Muscle of arm (tissue), 12 donors: ENCODE measurements around the gene CIAO3. TPM values are rescaled to one million over a fixed set of nuclear protein-coding genes. Genes with fewer than 3 reads are reported as not detected.
"Not testable (repeated sequence)": the region's sequence is repeated elsewhere in the genome, so short reads cannot be mapped to it uniquely, and the experiment has no call there.

Source experiments
- DNase-seq: peaks from one replicate; pipeline ENCODE4 v3.0.0-alpha.2; 2013
- polyA plus RNA-seq, 12 donors: library from polyadenylated mRNA; unstranded; fragments of 120-200 nt; gene quantifications; one replicate each; pipeline ENCODE4 v1.2.1, GENCODE V29; 2013; ENCODE audit not compliant: insufficient read length in 12 of 12

CIAO3 gene
- polyA plus RNA-seq, 12 donors: 7.5 to 16.7 (median 15.7) TPM; not detected in 1

DNA sequence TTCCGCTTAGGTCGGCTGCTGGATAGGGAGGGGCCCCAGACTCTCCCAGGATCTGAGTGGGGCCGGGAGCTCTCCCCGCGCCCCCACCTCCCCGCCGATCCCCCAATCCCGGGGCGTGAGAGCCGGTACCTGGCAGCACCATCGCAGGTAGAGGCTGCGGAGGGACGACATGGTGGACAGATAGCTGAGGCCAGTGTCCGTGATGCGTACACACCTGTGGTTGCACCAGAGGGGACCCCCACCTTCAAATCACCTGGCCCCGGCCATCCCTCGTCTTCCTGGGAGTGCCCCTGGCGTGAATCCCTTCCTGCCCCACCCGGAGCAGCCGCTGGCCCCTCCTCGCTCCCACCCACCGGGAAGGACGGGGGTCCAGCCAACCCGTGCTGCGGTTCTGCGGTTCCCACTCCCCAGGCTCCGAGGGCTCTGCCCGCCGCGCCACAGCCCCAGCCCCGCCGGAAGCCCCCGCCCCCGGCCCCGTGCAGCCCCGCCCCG lies 45.9 kb downstream of the CIAO3 start:
- no peak for DNase-seq

DNA sequence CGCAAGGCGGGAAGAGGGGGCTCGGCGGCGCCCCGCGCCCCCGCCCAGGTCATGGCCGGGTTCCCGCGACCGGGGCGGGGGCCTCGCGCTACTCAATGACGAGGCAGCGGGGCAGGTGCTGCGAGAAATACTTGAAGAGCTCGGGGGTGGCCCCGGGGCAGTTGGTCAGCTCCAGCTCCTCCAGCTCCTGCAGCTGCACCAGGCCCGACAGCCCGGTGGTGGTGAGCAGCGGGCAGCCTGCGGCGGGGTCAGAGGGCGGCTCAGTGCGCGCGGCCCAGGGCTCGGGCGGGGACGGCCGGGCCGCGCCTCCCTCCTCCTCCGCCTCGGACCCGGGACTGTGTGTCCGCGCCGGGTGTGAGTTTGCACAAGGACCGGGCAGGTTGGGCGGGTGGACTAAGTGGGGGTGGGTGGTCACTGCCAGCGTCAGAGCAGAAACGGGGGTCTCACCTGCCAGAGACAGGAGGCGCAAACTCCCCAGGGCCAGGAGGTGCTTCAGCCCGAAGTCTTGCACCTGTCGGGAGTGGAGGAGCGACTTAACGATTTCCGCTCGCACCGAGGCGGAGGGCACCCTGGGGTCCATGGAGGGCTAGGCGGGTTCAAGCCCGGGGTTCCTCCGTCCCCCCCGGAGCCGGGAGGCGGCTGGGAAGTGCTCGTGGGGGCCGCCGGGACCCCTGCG lies 46.5 kb downstream of the CIAO3 start:
- DNase-seq: no peak

DNA sequence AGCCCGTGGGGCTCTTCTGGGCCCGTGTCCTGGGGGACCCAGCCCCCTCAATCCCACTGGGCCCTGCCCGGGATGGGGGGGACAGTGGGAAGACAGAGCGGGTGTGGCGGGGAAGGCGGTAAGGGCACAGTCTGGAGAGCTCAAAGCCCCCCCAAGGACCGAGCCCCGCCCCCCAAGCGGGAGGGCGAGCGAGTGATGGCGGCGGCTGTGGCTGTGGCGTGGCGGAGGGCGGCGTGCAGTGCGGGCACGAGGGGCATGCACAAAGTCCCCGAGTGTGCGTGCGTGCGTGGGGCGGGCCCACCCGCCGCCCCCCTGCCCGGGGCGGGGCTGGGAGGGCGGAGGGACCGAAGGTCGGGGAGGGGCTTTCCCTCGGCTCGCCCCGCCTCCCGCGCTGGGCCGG lies 47.0 kb downstream of the CIAO3 start:
- DNase-seq: no peak

DNA sequence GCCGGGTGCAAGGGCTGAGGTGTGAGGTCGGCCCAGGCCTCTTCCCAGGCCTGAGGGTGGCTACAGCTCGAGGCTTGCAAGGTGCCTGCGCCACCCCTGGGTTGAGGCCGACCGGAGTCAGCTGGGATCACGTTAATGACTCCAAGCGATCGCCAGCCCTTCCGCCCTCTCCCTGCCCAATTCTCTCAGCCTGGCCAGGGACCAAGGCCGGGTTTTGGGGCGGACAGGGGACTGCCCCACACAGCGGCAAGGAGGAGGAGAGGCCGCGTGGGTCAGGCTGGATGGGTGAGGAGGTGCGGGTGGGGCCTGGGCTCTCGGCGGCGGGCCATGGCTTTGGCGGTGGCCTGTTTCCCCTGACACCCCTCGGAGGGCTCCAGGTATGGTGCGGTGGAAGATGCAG lies 47.4 kb downstream of the CIAO3 start:
- no peak for DNase-seq

DNA sequence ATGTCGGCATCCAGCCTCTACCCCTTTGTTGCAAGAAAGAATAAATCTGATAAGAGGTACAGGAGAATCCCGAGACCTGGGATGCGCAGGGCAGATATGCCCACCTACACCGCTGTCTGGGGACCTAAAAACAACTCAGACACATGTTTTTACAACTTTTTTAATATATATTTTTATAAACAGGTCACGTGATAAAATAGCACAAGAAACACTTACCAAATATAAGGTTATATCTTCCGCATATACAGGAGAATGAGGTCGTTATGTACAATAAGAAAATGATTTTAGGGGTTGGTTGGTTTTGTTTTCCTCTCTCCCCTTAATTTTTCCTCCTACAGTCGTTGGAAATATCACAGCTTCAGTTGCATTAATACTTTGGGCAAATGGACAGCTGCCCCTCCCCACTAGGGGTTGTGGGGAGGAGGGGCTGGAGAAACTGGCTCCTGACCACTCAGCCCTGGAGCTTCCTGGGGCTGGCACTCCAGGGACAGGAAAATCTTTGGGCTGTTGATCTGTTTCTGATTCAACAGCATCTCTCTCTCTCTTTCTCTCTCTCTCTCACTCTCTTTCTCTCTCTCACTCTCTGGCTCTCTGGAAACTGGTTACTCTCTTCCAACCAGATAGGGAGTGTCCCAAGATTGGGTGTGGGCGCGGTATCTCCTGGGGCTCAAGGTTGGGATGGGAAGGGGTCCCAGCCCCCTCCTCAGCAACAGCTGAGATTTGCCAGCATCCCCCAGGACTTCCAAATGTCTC lies 48.3 kb downstream of the CIAO3 start:
- no peak for DNase-seq

DNA sequence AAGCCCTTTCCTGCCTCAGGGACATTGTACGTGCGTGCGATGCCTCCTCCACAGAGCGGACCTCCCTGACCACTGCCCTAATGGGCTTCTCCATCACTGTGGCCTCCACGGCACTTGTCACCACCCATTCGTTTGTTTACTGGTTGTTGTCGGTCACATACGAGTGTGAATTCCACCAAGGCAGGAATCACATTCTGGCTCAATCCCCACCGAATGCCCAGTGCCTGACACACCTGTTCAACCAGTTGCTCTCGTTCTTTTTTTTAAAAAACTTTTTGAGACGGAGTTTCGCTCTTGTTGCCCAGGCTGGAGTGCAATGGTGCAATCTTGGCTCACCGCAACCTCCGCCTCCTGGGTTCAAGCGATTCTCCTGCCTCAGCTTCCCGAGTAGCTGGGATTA lies 49.6 kb downstream of the CIAO3 start:
- not testable (repeated sequence) for DNase-seq

DNA sequence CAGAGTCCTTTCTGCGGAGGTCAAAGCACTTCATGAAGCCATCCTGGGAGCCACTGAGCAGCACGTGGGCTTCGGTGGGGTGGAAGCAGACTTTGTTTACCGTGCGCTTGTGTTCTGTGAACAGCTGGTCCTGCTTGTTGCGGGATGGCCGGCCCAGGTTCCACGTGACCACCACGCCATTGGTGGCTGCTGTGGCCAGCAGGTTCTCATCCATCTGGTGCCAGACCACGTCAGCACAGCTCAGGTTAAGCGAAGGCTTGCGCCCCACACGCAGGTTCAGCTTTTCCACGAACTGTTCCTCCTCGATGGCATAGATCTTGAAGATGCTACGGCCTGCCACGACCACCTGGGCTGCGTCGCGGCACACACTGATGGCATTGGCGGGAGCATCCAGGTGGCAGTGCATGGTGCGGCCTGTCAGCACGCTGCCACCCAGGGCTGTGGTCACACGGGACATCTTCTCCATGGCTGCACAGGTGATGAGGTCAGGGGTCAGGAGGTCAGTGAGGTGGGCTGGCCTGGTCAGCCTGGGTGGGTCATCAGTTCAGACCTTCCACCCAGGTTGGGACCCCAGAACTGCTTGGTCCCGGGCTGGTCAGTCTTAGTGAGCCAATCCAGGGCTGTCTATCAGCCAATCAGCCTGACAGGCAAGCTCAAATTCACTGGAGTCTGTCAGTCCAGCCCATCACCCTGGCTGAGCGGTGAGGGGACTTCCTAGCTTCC lies 51.5 kb downstream of the CIAO3 start:
- DNase-seq: no peak

DNA sequence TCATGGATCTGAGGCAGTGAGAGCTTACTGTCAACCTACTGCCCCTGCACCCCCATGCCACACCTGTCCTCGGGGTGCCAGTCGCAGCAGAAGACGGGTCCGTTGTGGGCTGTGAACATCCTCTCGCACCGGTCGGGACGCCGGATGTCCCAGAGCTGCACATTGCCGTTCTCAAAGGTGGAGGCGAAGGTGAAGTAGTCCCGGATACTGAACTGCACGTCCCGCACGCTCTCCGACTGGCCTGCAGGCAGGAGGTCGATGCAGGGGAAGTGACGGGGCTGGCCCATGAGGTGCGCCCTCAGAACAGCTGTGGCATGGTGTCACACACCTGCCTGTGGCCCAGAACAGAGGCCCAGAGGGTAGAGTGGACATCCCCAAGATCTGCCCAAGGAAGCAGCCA lies 53.3 kb downstream of the CIAO3 start:
- DNase-seq: no peak

DNA sequence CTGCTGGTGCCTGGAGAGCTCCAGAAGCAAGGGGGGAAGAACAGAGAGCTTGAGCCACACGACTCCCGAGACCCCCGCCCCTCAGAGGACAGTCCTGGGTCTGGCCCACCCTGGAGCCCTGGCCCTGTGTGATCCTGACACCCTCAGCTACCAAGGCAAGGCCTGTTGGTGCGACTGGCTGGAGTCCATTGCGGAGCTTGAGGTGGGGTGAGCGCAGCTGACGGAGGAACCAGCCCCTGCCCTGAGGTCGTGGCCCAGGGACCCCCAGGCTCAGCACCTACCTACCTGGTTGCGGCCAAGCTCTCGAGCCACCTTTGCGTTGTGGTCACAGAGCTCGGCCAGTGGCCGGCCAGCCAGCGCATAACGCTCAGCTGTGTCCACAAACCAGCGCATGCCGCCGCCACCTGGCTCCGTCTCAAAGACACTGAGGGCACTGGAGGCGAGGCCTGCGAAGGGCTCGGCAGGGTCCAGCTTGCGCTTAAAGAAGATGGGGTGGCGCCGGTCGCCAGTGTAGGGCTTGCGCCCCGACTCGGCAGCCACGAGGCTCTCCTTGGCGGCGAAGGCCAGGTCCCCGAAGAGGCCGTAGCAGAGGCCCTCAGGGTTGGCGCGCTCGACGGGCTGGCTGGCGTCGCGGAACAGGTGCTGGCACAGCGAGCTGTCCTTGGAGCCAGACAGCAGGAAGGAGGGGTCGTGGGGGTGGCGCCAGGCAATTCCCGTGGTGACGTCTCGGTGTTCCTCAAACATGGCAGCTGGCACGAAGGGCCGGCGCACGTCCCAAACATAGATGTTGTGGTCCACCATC lies 54.1 kb downstream of the CIAO3 start:
- no peak for DNase-seq

DNA sequence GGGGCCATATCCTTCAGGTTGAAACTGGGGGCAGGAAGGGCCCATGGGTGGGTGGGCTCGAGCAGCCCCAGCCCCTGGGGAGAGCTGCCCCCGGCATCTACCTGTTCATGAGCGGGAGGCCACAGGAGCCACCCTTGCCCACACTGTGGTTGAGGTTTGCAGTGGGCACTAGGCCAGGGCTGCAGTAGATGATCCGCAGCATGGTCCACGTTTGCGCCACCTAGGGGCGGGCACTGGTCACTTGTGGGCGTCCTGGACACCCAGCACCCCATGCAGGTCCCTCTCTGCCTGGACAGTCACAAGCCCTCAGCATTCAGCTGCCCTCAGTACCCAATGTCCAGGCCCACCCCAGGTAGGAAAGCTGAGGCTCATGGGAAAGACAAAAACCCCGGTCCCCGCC lies 54.8 kb downstream of the CIAO3 start:
- no peak for DNase-seq

DNA sequence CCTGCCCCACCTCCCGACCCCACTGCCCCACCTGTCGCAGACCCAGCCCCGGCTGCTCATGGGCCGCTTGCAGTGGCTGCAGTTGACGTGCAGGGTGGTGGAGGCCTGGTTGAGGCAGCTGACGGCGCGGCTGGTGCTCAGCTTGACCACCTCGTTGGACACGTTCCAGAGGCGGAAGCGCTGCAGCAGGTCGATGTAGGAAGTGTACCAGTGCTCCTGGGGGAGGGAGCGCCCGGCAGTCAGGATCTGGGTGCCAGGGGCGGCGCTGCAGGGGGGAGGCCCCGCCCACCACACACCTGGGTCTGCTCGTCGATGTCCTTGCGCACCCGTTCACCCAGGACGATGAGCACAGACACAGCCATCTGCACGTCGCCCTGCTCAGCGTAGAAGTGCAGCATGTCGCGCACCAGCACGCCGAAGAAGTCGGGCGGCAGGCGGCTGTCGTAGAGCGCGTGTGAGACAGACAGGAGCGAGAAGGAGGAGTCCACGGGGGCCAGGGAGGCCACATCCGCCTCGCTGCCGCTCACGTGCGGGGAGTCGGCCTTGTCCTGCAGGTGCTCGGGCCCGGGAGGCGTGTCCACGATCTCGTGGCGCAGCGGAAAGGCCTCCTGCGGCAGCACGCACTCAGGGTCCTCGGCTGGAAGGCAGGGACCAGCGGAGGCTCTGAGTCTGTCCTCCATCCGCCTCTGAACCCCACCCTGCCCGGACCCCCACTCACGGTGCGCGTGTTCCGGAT lies 55.7 kb downstream of the CIAO3 start:
- DNase-seq: no peak

DNA sequence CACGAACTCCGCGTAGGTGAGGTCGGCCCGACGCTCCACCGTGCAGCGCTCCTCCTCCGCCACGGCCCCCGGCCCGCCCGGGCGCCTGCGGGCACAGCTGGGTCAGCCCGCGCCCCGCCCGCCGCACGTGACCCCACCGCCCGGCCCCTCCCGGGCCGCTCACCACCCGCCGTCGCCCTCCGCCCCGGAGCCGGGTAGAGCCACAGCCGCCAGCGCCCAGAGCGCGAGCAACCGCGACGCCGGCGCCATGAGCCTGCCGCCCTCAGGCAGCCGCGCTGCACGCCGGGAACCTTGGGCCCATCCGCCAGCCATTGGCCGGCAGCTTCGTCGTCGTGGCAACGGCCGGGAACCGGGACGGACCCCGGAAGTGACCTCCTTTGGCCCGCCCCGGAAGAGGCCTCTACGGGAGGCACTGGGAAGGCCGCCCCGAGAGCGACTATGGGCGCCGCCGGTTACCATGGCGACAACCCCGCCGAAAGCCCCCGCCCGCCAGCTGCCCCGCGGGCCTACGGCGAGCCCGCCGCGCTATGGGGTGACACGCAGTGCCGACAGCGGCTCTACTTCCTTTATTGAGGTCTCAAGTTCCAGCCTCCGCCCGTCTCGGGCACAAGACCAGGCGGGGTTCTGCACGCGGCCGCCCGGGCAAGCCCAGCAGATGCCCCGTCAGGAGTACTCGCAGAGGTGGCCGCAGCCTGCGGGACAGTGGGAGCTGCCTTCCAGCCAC lies 56.6 kb downstream of the CIAO3 start, which contains the start of gene JMJD8:
Gene JMJD8 (minus strand): TSS at position 264 of the 724 bp plus-strand sequence. CDS start 15 bp downstream, at position 249.
- DNase-seq: peak; percentile 96

DNA sequence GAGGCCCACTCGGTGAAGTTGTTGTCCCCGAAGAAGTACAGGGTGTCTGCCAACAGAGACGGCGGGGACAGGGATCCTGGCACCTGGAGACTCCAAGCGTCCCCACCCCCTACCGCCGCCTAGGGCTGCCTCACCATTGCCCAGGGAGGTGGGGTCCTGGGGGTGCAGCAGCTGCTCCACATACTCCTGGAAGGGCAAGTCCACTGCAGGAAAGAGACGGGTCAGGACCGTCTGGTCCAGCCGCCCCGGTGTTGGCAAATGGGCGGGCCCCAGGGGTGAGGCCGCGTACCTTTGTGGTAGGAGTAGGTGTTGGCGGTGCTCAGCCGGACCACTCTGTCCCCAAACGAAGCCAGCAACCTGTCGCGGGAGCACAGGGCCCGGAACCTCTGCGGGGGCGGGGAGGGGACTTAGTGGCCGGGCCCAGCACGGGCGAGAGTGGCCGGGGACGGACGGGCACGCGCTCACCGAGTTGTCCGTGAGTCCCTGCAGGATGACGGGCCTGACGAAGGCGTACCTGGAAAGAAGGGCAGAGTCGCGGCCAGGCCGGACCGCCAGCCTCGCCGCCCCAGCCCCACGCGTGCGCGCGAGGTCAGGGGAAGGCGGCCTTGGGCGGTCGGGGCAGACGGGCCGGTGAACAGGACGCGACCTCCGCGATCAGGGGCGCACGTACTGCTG lies 57.3 kb downstream of the CIAO3 start:
- no peak for DNase-seq

DNA sequence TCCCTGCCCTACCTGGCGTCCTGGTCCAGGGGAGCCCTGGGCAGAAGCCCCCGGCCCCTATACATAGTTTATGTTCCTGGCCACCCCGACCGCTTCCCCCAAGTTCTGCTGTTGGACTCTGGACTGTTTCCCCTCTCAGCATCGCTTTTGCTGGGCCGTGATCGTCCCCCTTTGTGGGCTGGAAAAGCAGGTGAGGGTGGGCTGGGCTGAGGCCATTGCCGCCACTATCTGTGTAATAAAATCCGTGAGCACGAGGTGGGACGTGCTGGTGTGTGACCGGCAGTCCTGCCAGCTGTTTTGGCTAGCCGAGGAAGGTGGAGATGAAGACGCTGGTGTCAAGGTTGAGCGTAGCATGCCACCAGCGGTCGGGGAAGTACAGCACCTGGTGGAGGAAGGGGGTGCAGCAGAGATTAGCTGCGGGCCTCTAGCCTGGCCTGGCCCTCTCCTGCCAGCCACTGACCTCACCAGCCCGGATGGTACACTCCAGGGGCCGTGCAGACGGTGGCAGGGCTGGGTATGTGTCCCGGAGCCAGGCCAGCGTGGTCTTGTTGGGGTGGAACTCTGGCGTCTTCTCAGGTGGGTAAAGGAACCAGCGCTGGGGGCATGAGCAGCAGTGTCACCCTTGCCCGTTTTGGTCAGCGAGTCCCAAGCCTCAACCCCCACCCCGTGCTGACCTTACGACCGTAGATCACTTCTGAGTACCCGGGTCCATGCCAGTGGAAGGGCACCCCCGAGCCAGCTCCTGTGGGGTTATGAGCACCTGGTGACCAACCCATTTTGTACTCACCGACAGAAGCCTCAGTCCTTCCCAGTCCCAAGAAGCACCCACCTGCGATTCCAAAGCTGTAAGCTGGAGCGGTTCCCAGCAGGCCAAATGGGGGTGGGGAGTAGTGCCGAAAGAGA lies 58.1 kb downstream of the CIAO3 start:
- DNase-seq: no peak

DNA sequence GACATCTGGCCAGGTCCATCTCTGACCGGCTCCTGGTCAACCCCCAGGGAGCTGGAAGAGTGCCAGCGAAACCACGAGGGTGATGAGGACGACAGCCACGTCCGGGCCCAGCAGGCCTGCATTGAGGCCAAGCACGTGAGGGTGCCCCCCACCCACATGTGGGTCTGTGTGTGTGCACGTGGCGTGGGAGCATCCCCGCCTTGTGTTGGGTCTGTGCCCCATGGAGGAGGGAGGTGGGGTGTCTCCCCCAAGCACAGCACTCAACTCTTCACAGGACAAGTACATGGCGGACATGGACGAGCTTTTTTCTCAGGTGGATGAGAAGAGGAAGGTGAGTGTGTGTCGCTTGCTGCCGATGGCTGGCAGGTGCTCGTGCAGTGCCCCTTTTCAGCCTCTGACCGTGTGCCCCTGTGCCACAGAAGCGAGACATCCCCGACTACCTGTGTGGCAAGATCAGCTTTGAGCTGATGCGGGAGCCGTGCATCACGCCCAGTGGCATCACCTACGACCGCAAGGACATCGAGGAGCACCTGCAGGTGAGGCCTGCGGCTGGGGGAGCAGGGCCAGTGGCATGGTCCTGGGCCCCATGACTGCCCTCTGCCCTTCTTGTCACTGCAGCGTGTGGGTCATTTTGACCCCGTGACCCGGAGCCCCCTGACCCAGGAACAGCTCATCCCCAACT lies 58.9 kb downstream of the CIAO3 start:
- no peak for DNase-seq

DNA sequence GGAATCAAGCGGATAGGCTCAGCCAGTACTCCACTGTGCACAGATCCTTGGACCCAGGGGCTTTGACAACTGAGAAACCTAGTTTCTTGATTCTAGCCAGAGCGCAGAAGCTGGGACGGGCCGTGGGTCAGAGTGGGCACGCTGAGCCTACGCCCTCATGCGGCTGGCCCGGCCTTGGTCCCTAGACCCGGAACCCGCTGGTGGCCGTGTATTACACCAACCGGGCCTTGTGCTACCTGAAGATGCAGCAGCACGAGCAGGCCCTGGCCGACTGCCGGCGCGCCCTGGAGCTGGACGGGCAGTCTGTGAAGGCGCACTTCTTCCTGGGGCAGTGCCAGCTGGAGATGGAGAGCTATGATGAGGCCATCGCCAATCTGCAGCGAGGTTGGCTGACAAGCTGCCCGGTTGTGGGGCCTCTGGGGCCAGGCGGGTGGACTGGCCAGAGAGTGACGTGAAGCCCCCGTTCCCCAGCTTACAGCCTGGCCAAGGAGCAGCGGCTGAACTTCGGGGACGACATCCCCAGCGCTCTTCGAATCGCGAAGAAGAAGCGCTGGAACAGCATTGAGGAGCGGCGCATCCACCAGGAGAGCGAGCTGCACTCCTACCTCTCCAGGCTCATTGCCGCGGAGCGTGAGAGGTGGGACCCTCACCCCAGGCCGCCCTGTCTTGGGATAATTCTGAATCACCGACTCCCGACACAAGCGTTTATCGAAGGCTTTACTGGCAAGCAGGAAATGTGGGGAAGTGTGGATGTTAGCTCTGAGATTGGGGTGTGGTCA lies 59.6 kb downstream of the CIAO3 start:
- no peak for DNase-seq

DNA sequence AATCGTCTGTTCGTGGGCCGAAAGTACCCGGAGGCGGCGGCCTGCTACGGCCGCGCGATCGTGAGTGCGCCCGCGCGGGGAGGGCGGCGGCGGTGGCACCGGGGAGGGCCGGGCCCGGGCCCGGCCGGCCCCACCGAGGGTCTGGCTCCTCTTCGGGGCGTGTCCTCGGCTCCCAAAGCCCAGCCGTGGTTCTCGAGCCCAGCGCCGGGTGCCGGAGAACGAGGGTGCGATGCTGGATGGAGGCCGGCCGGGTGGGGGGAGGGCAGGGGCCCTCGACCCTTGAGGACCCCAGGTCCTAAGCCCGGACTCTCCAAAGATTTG lies 60.2 kb downstream of the CIAO3 start:
- no peak for DNase-seq
